AG10803 (cell line): Measurements from ENCODE around the gene OR8D1.
"Not testable (repeated sequence)": the region's sequence is repeated elsewhere in the genome, so short reads cannot be mapped to it uniquely, and the experiment has no call there.

Source experiments
- DNase-seq: peaks from one replicate; pipeline ENCODE4 v3.0.0; 2010; ENCODE audit warnings: low read depth
- H3K4me3 ChIP-seq: 2 replicates; pipeline ENCODE4 v1.5.1; 2011; ENCODE audit warnings: mild to moderate bottlenecking, low read length, control low read depth
- CTCF ChIP-seq: conservative IDR thresholded peaks from 2 replicates; pipeline ENCODE4 v1.5.1; 2011; ENCODE audit warnings: mild to moderate bottlenecking, low read length, control low read depth, inconsistent platforms

The OR8D1 gene

GRCh38 chr11:124294687-124295086, 19.1 kb downstream of the OR8D1 start:
- no peak overlapping the region for H3K4me3 ChIP-seq
- no peak for DNase-seq
- no peak for TF ChIP-seq CTCF

- peak; percentile 61 for DNase-seq
- H3K4me3 ChIP-seq: no peak overlapping the region
- no peak for TF ChIP-seq CTCF
Observed at GRCh38 chr11:124285610-124286344, 28.0 kb downstream of the OR8D1 start.

- no peak for TF ChIP-seq CTCF
- H3K4me3 ChIP-seq: no peak overlapping the region
- no peak for DNase-seq
Observed at GRCh38 chr11:124278261-124278660, 35.5 kb downstream of the OR8D1 start.

GRCh38 chr11:124277804-124278203, 35.9 kb downstream of the OR8D1 start:
- no peak for DNase-seq
- TF ChIP-seq CTCF: no peak
- no peak overlapping the region for H3K4me3 ChIP-seq

GRCh38 chr11:124277207-124277606, 36.5 kb downstream of the OR8D1 start:
- no peak for TF ChIP-seq CTCF
- H3K4me3 ChIP-seq: no peak overlapping the region
- no peak for DNase-seq

- H3K4me3 ChIP-seq: no peak overlapping the region
- no peak for TF ChIP-seq CTCF
- peak; percentile 1 for DNase-seq
Observed at GRCh38 chr11:124276081-124276480, 37.7 kb downstream of the OR8D1 start.

- DNase-seq: no peak
- no peak for TF ChIP-seq CTCF
- H3K4me3 ChIP-seq: no peak overlapping the region
Observed at GRCh38 chr11:124274000-124274399, 39.7 kb downstream of the OR8D1 start.

- not testable (repeated sequence) for DNase-seq, H3K4me3 ChIP-seq
Observed at GRCh38 chr11:124270886-124271285, 42.9 kb downstream of the OR8D1 start.

GRCh38 chr11:124265041-124265440, 48.7 kb downstream of the OR8D1 start:
- not testable (repeated sequence) for DNase-seq

More at GRCh38 chr11:124265041-124265440, 48.7 kb downstream of the OR8D1 start:
- not testable (repeated sequence) for H3K4me3 ChIP-seq
